ENCODE results near the gene SCGB1A1.

DNA sequence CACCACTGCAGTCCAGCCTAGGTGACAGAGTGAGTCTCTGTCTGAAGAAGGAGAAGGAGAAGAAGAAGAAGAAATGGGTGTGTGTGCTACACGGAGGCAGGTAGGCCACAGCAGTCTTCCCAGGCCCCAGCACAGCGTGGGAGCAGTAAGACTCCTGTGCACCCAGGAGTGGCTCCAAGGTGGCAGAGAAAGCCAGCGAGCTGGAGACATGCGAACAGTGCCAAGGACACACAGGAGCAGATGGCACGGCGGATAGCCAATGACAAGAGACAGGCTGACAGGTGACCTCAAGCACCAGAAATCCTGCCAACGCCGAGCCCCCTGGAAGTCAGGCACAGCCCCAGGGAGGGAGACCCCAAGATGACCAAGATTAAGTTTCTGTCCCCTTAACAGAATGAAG, 9.0 kb upstream of the SCGB1A1 start:
- TF ChIP-seq, protein P1, sequence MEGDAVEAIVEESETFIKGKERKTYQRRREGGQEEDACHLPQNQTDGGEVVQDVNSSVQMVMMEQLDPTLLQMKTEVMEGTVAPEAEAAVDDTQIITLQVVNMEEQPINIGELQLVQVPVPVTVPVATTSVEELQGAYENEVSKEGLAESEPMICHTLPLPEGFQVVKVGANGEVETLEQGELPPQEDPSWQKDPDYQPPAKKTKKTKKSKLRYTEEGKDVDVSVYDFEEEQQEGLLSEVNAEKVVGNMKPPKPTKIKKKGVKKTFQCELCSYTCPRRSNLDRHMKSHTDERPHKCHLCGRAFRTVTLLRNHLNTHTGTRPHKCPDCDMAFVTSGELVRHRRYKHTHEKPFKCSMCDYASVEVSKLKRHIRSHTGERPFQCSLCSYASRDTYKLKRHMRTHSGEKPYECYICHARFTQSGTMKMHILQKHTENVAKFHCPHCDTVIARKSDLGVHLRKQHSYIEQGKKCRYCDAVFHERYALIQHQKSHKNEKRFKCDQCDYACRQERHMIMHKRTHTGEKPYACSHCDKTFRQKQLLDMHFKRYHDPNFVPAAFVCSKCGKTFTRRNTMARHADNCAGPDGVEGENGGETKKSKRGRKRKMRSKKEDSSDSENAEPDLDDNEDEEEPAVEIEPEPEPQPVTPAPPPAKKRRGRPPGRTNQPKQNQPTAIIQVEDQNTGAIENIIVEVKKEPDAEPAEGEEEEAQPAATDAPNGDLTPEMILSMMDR (IDR thresholded peaks at IDR 0.05) = no peak
- TF ChIP-seq EZH2 (IDR thresholded peaks at IDR 0.05) = no peak
- no peak for TF ChIP-seq EZH2phosphoT487 (IDR thresholded peaks at IDR 0.05)
